H9 (cell line): ENCODE data around the gene SPHKAP. TPM values are rescaled to one million over a fixed set of nuclear protein-coding genes. Genes with fewer than 3 reads are reported as not detected.

ENCODE experiments used
- DNase-seq: peaks from one replicate; pipeline ENCODE4 v3.0.0-alpha.2; 2017
- H2AFZ ChIP-seq: one replicate; pipeline ENCODE4 v1.6.1; 2013; ENCODE audit warnings: mild to moderate bottlenecking, low read length, control low read depth, moderate library complexity
- H2AK5ac ChIP-seq: 2 replicates; pipeline ENCODE4 v1.6.1; 2013; ENCODE audit warnings: low read length, control low read depth, mixed read lengths; ENCODE audit not compliant: insufficient read length
- H2BK120ac ChIP-seq: one replicate; pipeline ENCODE4 v1.6.1; 2013; ENCODE audit warnings: low read depth, mild to moderate bottlenecking, low read length, control low read depth, inconsistent platforms; ENCODE audit not compliant: poor library complexity, severe bottlenecking
- H2BK12ac ChIP-seq: 2 replicates; pipeline ENCODE4 v1.6.1; 2013; ENCODE audit warnings: low read length, control low read depth, mixed read lengths, low read depth; ENCODE audit not compliant: insufficient read length
- H2BK15ac ChIP-seq: 2 replicates; pipeline ENCODE4 v1.6.1; 2013; ENCODE audit warnings: low read depth, low read length, control low read depth
- H2BK20ac ChIP-seq: one replicate; pipeline ENCODE4 v1.6.1; 2013; ENCODE audit warnings: low read depth, mild to moderate bottlenecking, low read length, control low read depth, inconsistent platforms; ENCODE audit not compliant: poor library complexity, severe bottlenecking
- H2BK5ac ChIP-seq: 2 replicates; pipeline ENCODE4 v1.6.1; 2013; ENCODE audit warnings: low read length, control low read depth, mixed read lengths; ENCODE audit not compliant: insufficient read length
- H3K14ac ChIP-seq: 2 replicates; pipeline ENCODE4 v1.6.1; 2013; ENCODE audit warnings: low read length, control low read depth; ENCODE audit not compliant: insufficient read depth
- H3K18ac ChIP-seq: 2 replicates; pipeline ENCODE4 v1.6.1; 2013; ENCODE audit warnings: low read depth, mild to moderate bottlenecking, mixed read lengths, low read length, control low read depth; ENCODE audit not compliant: insufficient read length
- H3K23ac ChIP-seq: 2 replicates; pipeline ENCODE4 v1.6.1; 2013; ENCODE audit warnings: low read length, control low read depth, mixed read lengths, low read depth; ENCODE audit not compliant: insufficient read length
- H3K23me2 ChIP-seq: 2 replicates; pipeline ENCODE4 v1.6.1; 2013; ENCODE audit warnings: low read depth, mild to moderate bottlenecking, mixed read lengths, low read length, control low read depth; ENCODE audit not compliant: insufficient read length, poor library complexity, severe bottlenecking
- H3K27ac ChIP-seq: 2 replicates; pipeline ENCODE4 v1.5.1; 2013; ENCODE audit warnings: low read length, control low read depth, mixed read lengths, low read depth; ENCODE audit not compliant: insufficient read length
- H3K27me3 ChIP-seq: 2 replicates; pipeline ENCODE4 v1.6.1; 2013; ENCODE audit warnings: low read length, control low read depth, inconsistent platforms; ENCODE audit not compliant: insufficient read depth
- H3K4ac ChIP-seq: 2 replicates; pipeline ENCODE4 v1.6.1; 2013; ENCODE audit warnings: low read depth, mild to moderate bottlenecking, control low read depth, inconsistent platforms, low read length, moderate library complexity
- H3K4me1 ChIP-seq: 2 replicates; pipeline ENCODE4 v1.6.1; 2013; ENCODE audit warnings: low read length, control low read depth, inconsistent platforms; ENCODE audit not compliant: insufficient read depth
- H3K4me2 ChIP-seq: 2 replicates; pipeline ENCODE4 v1.6.1; 2013; ENCODE audit warnings: low read length, control low read depth, mixed read lengths; ENCODE audit not compliant: insufficient read length, insufficient read depth
- H3K56ac ChIP-seq: 2 replicates; pipeline ENCODE4 v1.6.1; 2013; ENCODE audit warnings: low read depth, mild to moderate bottlenecking, mixed read lengths, low read length, control low read depth; ENCODE audit not compliant: insufficient read length
- H3K79me1 ChIP-seq: 2 replicates; pipeline ENCODE4 v1.6.1; 2013; ENCODE audit warnings: low read depth, mild to moderate bottlenecking, moderate library complexity, low read length, control low read depth, inconsistent platforms; ENCODE audit not compliant: insufficient read depth, poor library complexity, severe bottlenecking
- H3K79me2 ChIP-seq: 2 replicates; pipeline ENCODE4 v1.6.1; 2013; ENCODE audit warnings: low read length, control low read depth, inconsistent platforms; ENCODE audit not compliant: insufficient read depth
- H3K9ac ChIP-seq: 2 replicates; pipeline ENCODE4 v1.6.1; 2013; ENCODE audit warnings: low read length, control low read depth, mixed read lengths; ENCODE audit not compliant: insufficient read length; ENCODE audit errors: extremely low read depth
- H3K9me3 ChIP-seq: one replicate; pipeline ENCODE4 v1.6.1; 2013; ENCODE audit warnings: low read depth, low read length, inconsistent platforms; ENCODE audit not compliant: control insufficient read depth
- H3T11ph ChIP-seq: one replicate; pipeline ENCODE4 v1.6.1; 2013; ENCODE audit warnings: mild to moderate bottlenecking, low read length, control low read depth, inconsistent platforms
- H4K20me1 ChIP-seq: one replicate; pipeline ENCODE4 v1.6.1; 2013; ENCODE audit not compliant: control insufficient read depth, insufficient read length, insufficient read depth
- H4K5ac ChIP-seq: 2 replicates; pipeline ENCODE4 v1.6.1; 2013; ENCODE audit warnings: low read depth, mild to moderate bottlenecking, mixed read lengths, low read length, control low read depth; ENCODE audit not compliant: insufficient read length
- H4K8ac ChIP-seq: replicated peaks from 2 replicates; pipeline ENCODE4 v1.6.1; 2013; ENCODE audit warnings: low read length, control low read depth, mixed read lengths, low read depth; ENCODE audit not compliant: insufficient read length
- H4K91ac ChIP-seq: 2 replicates; pipeline ENCODE4 v1.6.1; 2013; ENCODE audit warnings: low read depth, mild to moderate bottlenecking, moderate library complexity, mixed read lengths, low read length, control low read depth; ENCODE audit not compliant: insufficient read length
- H3K27ac Mint-ChIP-seq, 3 experiments: 2 replicates in 2 of 3; 3 replicates in 1 of 3; pipeline ENCODE4 v1.8.0; 2020 to 2021; ENCODE audit warnings: mixed read lengths in 3 of 3, mild to moderate bottlenecking in 1 of 3, moderate library complexity in 1 of 3
- H3K27me3 Mint-ChIP-seq: 2 replicates; pipeline ENCODE4 v1.8.0; 2021; ENCODE audit warnings: low read depth, mild to moderate bottlenecking, moderate library complexity, mixed read lengths
- H3K36me3 Mint-ChIP-seq, 3 experiments: 2 replicates in 2 of 3; 3 replicates in 1 of 3; pipeline ENCODE4 v1.8.0; 2020 to 2021; ENCODE audit warnings: low read depth in 3 of 3, mixed read lengths in 3 of 3; ENCODE audit not compliant: insufficient read depth in 1 of 3
- H3K4me1 Mint-ChIP-seq, 2 experiments: 2 replicates each; pipeline ENCODE4 v1.8.0; 2020; ENCODE audit warnings: mixed read lengths in 2 of 2
- H3K4me3 Mint-ChIP-seq, 2 experiments: 2 replicates in 1 of 2; 3 replicates in 1 of 2; pipeline ENCODE4 v1.8.0; 2020 to 2021; ENCODE audit warnings: mild to moderate bottlenecking in 2 of 2, mixed read lengths in 2 of 2, moderate library complexity in 1 of 2
- H3K9me3 Mint-ChIP-seq, 2 experiments: 2 replicates in 1 of 2; 3 replicates in 1 of 2; pipeline ENCODE4 v1.8.0; 2020; ENCODE audit warnings: mild to moderate bottlenecking in 2 of 2, mixed read lengths in 2 of 2, moderate library complexity in 1 of 2
- WGBS: extraction: QIAGEN DNeasy Blood & Tissue Kit; methylation state at CpG from one replicate; pipeline ENCODE4 v1.1.7; 2013; ENCODE audit warnings: missing lambda C conversion rate, low lambda C conversion rate, mixed read lengths; ENCODE audit not compliant: insufficient read length; ENCODE audit errors: extremely low coverage; 5-methylcytosine and 5-hydroxymethylcytosine counted together
- total RNA-seq: library from RNA; stranded (reverse); gene quantifications from 2 replicates; pipeline ENCODE4 v1.2.1, GENCODE V29; 2021
- TF ChIP-seq, protein P1 (sequence below): fragments of 200-600 bp; sonication (generic); conservative IDR thresholded peaks from 3 replicates; pipeline ENCODE4 v1.8.0; 2021; ENCODE audit warnings: antibody characterized with exemption, mild to moderate bottlenecking

SPHKAP gene
- total RNA-seq, 1 experiment from 2014 or later, result not detected

DNA sequence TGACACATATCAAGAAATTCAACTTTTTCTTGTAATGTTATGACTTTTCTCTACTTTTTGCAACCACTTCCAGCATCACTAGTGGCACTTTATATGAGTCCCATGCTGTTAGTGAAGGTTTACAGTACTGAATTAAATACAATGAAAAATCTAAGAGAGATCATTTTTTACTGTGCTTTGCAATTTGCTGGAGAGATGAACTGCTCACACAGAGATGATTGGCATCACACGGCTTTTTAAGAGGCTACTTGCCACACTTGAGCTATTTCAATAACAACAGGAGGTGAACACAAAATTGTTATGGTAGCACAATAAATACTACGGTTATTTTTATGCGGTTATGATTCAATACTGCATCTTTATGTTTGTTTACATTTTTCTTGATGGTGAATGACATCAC is 221.2 kb downstream of the SPHKAP start:
- Mint-ChIP-seq H3K36me3 (no peaks in the 10 kb centered on the region; a peak in 1 of 7 replicates), H3K9me3 (peaks cover 1 to 2% of the 10 kb centered on the region in 2 experiments; a peak in 1 of 5 replicates), H3K27ac (no peak overlapping the region), H3K4me3 (no peak overlapping the region), H3K4me1 (no peaks in the 10 kb centered on the region), H3K27me3 (no peaks in the 10 kb centered on the region)
- Histone ChIP-seq H3K79me2 (no peaks in the 10 kb centered on the region), H3T11ph (no peak overlapping the region), H3K18ac (no peak overlapping the region), H4K91ac (no peak overlapping the region), H2BK120ac (no peak overlapping the region), H3K56ac (no peak overlapping the region), H3K27ac (no peak overlapping the region), H3K4ac (no peak overlapping the region), H3K4me2 (no peak overlapping the region), H3K27me3 (no peaks in the 10 kb centered on the region), H3K4me1 (no peaks in the 10 kb centered on the region), H3K23me2 (no peaks in the 10 kb centered on the region), H3K9me3 (no peaks in the 10 kb centered on the region), H3K14ac (no peak overlapping the region), H3K23ac (no peak overlapping the region), H4K5ac (no peak overlapping the region), H4K20me1 (no peaks in the 10 kb centered on the region), H3K79me1 (no peaks in the 10 kb centered on the region), H2AFZ (no peak overlapping the region), H2BK20ac (no peak overlapping the region), H4K8ac (no peak overlapping the region), H2BK15ac (no peak overlapping the region), H2BK12ac (no peak overlapping the region), H3K9ac (no peak overlapping the region), H2BK5ac (no peak overlapping the region), H2AK5ac (no peak overlapping the region)
- no peak for DNase-seq
- no CpG with 5 or more reads among the region's 3 CpGs for WGBS
- TF ChIP-seq, protein P1, sequence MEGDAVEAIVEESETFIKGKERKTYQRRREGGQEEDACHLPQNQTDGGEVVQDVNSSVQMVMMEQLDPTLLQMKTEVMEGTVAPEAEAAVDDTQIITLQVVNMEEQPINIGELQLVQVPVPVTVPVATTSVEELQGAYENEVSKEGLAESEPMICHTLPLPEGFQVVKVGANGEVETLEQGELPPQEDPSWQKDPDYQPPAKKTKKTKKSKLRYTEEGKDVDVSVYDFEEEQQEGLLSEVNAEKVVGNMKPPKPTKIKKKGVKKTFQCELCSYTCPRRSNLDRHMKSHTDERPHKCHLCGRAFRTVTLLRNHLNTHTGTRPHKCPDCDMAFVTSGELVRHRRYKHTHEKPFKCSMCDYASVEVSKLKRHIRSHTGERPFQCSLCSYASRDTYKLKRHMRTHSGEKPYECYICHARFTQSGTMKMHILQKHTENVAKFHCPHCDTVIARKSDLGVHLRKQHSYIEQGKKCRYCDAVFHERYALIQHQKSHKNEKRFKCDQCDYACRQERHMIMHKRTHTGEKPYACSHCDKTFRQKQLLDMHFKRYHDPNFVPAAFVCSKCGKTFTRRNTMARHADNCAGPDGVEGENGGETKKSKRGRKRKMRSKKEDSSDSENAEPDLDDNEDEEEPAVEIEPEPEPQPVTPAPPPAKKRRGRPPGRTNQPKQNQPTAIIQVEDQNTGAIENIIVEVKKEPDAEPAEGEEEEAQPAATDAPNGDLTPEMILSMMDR, result no peak
